AG20443 (cell line): ENCODE measurements around the gene PDSS2.
A peak's percentile ranks its signal among the peaks of the same experiment; 100 is the strongest.

Source experiments
- DNase-seq: peaks from one replicate; pipeline ENCODE4 v3.0.0; 2012; ENCODE audit warnings: low spot score, mixed read lengths

The PDSS2 gene

GRCh38 chr6:107361753-107362604 lies 97.4 kb downstream of the PDSS2 start:
- DNase-seq: peak; percentile 69

GRCh38 chr6:107360476-107360875 lies 98.9 kb downstream of the PDSS2 start:
- DNase-seq: peak; percentile 8

DNA sequence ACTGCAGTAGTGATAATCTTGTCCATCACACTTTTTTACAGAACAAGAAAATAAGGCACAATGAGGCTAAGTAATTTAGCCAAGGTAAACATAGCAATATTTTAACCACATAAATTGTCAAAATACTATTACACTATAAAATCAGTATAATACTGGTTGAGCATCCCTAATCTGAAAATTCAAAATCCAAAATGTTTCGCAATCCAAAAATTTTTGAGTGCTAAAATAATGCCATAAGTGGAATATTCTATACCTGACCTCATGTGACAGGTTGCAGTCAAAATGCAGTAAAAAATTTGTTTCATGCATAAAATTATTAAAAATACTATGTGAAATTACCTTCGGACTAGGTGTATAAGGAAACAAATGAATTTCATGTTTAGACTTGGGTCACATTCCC lies 101.5 kb downstream of the PDSS2 start:
- DNase-seq: no peak

- DNase-seq: no peak
These were observed 102.3 kb downstream of the PDSS2 start for GRCh38 chr6:107357031-107357430.

- no peak for DNase-seq
These were observed 103.7 kb downstream of the PDSS2 start for GRCh38 chr6:107355659-107356058.

DNA sequence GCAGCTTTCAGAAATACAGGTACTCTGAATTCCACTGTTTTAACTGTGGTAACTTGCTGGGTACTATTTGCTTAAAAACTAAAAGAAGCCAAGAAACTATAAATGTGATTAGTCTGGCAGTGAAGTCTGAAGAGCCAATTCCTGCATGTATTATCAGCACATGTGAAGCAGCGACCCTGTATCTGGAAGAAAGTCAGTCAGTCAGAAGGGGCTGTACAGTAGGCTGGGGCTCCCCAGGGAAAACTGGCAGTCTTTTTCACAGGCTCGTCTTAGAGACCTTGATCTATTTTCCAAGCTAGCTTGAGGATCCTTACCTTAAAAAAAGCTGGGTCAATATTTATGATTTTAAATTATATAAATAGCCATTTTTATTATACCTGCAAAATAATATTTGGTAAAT lies 104.9 kb downstream of the PDSS2 start:
- DNase-seq: no peak

DNA sequence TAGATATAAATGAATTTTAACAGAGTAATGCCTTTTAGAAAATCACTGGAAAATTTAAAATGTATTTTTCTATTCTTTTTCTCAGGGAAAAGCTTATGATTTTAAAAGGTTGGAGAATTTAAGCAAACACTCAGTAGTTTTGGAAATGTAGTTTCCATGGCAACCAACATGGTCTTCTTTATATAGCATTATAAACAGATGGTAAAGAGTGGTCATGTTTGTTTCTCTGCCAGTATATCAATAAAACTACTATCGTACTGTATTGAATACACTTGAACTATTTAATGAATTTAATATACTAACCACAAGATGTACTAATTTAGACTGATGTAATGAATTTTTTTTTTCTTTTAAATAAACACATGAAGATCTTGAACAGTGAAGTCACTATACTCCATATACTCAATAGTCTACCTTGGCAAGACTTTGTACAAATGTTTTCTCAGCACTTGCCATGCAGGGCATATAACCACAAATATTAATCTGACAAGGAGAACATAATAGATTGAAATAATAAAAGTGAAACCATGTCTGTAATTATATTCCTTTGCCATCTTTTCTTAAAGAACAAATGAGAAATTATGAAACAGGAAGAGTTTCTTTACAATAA lies 105.5 kb downstream of the PDSS2 start:
- DNase-seq: no peak

DNA sequence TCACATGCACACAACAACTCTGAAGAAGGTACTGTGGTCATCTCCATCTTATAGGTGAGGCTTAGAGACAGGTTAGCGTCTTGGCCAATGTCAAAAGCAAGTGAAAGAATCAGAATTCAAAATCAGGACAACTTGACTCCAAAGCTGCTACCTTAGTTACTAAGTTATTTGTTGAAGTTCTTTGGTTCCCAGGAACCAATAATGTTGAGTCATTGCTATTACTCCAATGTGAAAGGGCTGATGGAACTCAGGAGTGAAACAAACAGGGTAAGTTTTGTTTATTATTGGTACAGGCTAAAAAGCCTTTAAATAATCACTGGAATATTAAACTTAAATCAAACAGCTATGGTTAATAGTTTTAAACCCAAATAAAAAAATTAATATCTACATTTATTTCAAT lies 111.1 kb downstream of the PDSS2 start:
- DNase-seq: no peak

DNA sequence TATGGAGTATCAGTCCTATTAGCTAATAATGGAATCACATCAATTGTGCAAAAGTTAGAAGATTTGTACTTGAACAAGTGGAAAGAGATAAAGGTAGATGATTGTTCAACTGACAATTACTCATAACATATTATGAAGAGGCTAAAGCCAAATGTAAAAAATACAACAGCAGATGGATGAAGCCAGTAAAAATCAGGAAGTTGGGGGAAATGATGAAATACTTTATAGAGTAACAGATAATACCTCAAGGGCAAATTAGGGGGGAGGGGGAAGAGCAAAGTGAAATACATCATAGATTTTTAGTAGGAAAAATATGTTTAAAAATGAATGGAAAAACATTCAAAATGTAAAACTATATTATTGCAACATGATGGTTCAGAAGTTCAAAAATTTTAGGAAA lies 114.0 kb downstream of the PDSS2 start:
- DNase-seq: no peak

GRCh38 chr6:107344981-107345380 lies 114.4 kb downstream of the PDSS2 start:
- DNase-seq: no peak

- DNase-seq: no peak
These were observed 115.0 kb downstream of the PDSS2 start for GRCh38 chr6:107344383-107344782.

- DNase-seq: no peak
These were observed 117.2 kb downstream of the PDSS2 start for GRCh38 chr6:107342144-107342543.

- no peak for DNase-seq
These were observed 118.5 kb downstream of the PDSS2 start for GRCh38 chr6:107340881-107341280.

- no peak for DNase-seq
These were observed 122.1 kb downstream of the PDSS2 start for GRCh38 chr6:107337191-107337741.

- no peak for DNase-seq
These were observed 125.3 kb downstream of the PDSS2 start for GRCh38 chr6:107334026-107334425.

DNA sequence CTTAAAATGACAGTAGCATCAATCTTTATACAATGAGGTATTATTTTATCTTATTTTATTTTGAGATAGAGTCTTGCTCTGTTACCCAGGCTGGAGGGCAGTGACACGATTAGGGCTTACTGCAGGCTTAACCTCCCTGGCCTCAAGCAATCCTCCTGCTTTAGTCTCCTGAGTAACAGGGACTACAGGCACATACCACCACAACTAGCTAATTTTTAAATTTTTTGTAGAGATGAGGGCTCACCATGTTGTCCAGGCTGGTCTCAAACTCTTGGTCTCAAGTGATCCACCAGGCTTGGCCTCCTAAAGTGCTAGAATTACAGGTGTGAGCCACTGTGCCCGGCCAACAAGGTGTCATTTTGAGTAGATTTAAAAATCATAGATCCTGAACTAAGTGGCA lies 125.9 kb downstream of the PDSS2 start:
- DNase-seq: no peak

DNA sequence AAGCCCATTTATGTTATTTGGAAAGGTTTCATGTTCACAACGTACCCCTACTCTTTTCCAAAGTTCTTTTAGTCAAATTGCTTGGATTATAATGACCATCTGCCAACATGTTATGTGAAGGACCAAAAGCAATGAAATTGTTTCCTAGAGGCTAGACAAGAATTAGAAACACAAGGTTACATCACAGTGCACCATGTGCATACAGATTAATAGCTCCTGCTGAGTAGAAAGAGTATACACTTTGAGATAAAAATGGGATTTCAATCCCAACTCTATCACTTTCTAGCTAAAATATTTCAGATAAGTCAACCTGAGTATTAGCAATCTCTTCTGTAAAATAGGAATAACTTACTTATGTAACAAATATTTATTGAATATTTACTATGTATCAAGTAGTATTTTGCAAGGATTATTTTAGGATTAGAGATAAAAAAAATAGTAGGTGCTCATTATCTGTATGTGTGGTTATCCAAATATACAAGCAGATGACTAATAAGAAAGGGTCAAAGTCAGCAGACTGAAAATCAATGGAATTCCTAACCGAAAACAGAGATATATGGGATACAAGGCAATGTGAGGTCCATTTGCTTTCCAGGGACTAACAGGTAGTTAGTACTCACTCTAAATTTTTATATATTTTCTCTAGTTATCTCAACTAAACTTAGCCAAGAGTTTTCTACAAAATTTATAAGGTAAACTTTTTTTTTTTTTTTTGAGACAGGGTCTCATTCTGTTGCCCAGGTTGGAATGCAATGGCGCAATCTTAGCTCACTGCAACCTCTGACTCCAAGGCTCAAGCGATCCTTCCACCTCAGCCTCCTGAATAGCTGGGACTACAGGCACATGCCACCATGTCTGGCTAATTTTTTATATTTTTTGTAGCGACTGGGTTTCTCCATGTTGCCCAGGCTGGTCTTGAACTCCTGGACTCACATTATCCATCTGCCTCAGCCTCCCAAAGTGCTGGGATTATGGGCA lies 127.7 kb downstream of the PDSS2 start:
- DNase-seq: no peak

DNA sequence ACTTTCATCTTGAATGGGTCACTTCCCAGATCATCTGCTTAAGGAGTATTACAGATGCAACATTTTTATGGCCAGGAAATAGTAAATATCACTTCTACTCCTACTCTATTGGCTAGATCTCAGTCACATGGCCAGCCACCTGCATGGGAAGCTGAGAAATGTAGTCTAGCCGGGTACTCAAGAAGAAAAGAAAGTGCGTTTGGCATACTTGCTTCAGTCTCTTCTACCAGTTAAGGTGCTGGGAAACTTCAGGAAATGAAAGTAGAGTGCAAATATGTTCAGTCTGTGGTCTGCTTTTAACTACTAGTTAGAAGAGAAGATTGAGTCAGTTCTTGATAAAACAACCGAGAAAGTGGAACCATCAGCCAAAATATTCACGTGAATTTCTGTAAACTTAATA lies 129.2 kb downstream of the PDSS2 start:
- DNase-seq: no peak

- no peak for DNase-seq
These were observed 130.1 kb downstream of the PDSS2 start for GRCh38 chr6:107329063-107329860.

GRCh38 chr6:107328081-107328480 lies 131.3 kb downstream of the PDSS2 start:
- no peak for DNase-seq

DNA sequence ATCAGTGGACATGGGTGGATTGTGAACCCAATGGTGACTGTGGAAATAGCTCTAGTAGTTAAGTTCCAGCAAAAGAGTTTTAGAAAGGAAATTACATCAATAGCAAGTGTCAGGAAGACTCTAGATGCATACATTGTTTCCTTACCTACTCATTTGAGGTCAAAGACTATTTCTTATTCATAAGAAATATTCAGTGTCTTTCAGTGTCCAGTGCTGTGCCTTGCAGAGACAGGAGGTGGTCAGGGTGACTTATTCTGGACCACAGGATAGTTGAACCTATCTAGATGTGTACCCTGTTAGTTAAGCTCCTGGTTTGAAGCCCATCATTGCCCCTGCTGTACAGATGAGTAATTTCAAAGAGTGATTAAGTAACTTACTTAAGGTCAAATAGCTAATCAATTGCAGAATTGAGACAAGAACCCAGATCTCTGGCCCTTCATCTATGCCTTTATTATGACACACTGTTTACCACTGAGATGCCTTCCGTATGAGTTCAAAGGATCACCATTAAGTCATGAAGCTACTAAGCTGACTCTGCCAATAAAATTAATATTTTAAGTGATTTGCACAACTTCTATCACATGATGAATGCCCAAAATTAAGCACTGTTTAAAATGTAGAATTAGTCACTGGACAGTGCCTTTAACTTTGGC lies 136.1 kb downstream of the PDSS2 start:
- no peak for DNase-seq
